ENCODE results near the gene LTBP4.

- TF ChIP-seq CTCF (IDR thresholded peaks at IDR 0.05), result no peak
- no peak for TF ChIP-seq EZH2phosphoT487 (IDR thresholded peaks at IDR 0.05)
Observed at GRCh38 chr19:40592170-40592569, 9.0 kb upstream of the LTBP4 start.
